Activated T-cell treated with anti-CD3 and anti-CD28 coated beads for 48 hours (primary cell): ENCODE measurements around the gene MTNR1B.

Experiments used
- DNase-seq: peaks from one replicate; pipeline ENCODE4 v3.0.0-alpha.2; 2020; ENCODE audit warnings: low read depth

MTNR1B gene

DNA sequence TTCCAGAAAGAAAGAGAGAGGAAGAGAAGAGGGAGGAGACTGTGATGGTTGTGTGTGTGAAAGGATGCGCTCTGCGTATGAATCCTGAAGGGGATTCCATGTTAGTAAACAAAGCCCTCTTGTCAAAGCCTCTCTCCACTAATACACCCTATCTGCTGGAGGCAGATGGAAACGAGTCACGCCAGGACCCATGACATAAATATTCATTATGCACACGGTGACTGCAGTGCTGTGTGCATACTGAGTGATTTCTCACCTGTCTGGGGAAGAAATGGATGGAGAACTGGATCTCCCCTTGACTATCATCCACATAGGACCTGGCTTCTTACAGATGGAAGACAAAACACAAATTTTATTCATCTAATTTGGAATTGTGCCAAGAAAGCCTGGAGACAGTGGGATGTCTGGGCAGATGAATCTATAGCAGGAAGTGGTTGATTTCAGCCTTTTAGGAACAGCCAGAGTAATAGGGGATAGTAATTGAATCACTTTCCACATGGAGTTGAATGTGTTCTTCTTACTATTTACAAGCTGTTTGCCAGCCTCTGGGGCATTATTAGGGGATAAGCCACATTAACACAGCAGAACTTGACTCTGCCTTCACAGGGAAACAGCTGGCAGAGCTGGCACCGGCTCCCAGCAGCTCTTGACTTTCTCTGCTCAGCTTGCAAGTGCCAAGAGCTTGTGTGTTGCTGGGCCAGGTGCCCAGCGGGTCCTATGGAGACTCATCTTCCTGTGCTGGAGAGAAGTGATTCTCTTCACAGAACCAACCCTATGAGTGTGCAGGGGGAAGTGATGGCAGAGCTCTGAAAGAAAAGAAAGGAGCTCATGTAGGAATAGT, 9.0 kb downstream of the MTNR1B start:
- no peak for DNase-seq

DNA sequence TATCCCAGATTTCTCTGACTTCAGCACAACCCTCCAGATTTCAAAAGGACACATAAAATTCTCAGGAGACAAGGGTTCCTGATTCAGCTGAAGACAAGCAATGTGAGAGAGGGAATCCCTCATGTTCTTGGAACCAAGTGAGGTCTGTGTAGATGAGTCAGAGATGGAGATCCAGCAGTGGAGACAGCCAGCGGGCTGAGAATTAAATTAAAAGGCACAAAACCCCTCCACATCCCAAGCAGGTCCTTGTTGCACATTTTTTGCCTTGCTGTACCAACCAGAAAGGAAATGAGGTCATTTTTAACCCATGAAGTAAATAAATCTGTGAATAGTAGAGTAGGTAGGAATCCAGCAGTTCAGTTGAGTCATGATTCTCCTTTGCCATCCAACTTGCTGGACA, 9.7 kb downstream of the MTNR1B start:
- DNase-seq, result no peak

DNA sequence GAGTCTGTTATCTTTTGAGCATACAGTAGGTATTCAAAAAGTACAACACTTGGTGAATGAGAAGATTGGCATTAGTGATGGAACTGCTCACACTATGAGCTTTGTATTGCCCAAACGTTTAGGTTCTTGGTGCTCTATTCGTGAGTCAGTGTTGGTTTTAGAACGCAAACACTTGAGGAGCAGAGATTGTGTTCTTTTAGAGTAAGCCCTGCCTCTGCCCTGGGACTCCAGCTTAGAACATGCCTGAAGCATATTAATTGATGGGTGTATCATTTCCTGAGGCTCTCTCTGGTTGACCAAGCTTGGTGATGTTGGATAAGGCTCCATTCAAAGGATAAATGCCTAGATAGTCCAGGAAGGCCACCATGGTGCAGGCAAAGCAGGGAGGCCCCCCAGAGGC, 10.9 kb downstream of the MTNR1B start:
- DNase-seq, result no peak

DNA sequence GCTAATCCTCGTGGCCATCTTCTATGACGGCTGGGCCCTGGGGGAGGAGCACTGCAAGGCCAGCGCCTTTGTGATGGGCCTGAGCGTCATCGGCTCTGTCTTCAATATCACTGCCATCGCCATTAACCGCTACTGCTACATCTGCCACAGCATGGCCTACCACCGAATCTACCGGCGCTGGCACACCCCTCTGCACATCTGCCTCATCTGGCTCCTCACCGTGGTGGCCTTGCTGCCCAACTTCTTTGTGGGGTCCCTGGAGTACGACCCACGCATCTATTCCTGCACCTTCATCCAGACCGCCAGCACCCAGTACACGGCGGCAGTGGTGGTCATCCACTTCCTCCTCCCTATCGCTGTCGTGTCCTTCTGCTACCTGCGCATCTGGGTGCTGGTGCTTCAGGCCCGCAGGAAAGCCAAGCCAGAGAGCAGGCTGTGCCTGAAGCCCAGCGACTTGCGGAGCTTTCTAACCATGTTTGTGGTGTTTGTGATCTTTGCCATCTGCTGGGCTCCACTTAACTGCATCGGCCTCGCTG, 12.1 kb downstream of the MTNR1B start:
- DNase-seq, result no peak

DNA sequence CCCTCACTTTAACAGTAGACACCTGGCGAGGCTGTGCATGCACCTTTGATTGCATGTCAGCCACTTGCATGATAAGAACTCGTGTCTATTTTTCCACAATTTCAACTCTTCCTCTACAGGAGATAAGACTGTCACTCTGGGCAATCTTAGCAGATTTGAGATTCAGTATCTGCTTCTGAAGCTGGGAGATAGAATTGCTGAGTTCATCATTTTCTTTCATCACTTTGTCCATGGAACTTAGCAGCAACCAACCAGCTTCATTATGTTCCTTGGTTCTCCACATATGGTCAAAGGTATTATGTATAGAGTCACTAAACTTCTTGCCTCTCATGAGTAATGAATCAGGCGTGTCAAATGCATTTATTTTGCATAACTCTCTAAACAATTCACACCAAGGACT, 17.1 kb downstream of the MTNR1B start:
- no peak for DNase-seq

DNA sequence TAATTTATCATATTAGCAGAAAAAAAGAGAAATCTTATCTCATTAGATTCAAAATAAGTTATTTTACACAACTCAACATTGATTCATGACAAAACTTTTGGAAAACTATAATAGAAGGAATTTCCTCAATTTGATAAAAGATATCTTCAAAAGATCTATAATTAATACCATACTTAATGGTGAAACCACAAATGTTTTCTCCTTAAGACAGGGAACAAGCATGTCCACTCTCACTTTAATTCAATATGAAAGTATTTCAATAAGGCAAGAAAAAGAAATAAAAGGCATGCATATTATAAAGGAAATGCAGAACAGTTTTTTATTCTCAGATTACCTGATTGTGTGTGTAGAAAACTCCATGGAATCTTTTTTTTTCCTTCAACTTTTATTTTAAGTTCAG, 23.6 kb downstream of the MTNR1B start:
- DNase-seq, result no peak

DNA sequence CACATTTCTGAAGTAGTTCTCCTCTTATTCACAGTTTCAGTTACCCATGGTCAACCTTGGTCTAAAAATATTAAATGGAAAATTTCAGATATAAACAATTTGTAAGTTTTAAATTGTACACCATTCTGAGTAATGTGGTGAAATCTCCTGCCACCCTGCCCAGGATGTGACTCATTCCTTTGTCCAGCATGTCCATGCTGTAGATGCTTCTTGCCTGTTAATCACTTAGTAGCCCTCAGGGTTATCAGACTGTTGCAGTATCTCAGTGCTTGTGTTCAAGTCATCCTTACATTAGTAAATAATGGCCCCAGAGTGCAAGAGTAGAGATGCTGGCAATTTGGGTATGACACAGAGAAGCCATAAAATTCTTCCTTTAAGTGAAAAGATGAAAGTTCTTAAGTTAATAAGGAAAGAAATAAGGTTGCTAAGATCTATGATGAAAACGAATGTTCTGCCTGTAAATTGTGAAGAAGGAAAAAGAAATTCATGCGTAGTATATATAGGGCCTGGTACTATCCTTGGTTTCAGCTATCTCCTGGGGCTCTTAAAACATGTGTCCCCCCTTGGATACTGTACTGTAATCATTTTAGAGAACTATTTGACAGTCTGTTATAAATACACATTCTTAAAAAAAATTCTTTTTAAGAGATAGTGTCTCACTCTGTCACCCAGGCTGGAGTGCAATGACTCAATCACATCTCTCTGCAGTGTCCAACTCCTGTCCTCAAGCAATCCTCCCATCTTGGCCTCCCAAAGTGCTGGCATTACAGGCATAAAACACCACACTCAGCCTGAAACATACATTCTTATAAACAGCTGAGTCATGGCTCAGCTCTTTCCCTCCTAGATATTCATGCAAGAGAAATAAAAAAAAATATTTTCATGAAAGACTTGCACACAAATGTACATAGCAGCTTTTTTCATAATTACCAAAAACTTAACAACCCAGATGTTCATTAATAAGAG, 31.3 kb downstream of the MTNR1B start:
- no peak for DNase-seq

DNA sequence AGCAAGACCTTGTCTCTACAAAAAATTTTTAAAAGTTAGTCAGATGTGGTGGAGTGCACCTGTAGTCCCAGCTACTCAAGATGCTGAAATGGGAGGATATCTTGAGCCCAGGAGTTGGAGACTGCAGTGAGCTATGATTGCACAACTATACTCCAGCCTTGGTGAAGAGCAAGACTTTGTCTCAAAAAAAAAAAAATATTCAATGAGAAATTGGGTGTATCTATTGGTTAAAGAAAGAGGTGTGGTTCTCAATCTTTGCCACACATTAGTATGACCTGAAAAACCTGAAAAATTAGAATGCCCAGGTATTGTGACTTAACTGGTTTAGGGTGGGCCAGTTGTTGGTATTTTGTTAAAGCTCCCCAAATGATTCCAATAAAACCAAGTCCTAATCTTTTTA, 32.4 kb downstream of the MTNR1B start:
- no peak for DNase-seq

DNA sequence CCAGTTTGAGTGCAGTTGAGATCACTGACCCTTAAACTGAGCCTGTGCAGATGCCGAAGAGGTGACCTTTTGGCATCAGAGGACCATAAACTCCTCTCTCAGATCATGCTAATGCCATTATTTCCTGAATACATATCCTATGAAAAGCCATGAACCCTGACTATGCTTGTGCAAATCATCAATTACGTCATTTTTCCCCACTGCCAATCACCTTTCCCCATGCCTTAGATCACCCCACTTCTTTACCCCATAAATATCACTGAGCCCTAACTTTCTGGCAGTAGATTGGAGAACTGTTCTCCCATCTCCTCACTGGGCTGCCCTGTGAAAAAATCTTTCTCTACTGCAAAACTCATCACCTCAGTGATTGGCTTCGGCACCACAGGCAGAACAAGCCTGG, 32.9 kb downstream of the MTNR1B start:
- no peak for DNase-seq

DNA sequence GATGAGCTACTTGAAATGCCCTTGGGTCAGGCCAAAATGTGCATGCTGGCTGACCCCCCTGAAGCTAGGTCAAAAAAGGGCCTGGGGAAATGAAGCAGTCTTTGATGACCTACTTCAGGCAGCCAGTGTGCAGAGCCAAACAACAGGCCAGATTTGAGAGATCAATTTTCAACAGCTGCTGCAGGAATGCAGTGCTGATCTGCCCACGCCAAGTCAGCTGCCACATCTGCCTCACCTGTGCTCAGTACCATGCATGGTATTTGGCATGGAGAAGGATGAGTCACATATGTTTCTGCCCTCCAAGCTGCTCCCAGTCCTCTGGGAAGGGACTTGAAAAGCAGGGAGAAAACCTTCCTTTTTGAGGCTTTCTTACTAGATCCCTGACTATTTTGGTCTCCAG, 35.8 kb downstream of the MTNR1B start:
- DNase-seq, result no peak

DNA sequence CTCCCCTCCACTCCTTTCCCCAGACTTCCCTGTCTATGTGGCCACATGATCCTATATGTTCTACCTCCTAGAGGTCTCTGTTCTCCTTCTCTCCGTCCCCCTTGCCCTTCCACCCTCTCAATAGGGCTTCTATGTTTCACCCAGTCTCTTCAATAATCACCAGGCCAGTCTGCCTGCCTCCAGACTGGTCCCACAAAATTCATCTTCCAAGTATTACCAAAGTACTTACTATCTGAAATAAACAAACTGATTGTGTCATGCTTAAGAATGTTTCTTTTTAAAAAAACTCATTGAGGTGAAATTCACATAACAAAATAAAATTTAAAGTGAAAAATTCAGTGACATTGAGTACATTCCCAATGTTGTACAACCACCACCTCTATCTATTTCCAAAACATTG, 44.2 kb downstream of the MTNR1B start:
- no peak for DNase-seq

DNA sequence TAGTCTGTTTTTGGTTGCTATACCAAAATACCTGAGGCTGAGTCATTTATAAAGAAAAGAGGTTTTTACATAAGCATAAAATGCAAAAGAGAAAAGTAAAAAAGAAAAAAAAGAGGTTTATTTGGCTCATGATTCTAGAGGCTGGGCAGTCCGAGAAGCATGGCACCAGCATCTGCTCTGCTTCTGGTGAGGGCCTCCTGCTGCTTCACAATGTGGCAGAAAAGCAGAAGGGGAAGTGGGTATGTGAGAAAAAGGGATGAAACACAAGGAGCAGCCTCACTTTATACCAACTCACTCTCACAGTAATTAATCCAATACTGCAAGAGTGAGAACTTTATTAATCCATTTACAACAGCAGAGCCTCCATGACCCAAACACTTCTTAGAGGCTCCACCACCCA, 47.1 kb downstream of the MTNR1B start:
- DNase-seq, result no peak

DNA sequence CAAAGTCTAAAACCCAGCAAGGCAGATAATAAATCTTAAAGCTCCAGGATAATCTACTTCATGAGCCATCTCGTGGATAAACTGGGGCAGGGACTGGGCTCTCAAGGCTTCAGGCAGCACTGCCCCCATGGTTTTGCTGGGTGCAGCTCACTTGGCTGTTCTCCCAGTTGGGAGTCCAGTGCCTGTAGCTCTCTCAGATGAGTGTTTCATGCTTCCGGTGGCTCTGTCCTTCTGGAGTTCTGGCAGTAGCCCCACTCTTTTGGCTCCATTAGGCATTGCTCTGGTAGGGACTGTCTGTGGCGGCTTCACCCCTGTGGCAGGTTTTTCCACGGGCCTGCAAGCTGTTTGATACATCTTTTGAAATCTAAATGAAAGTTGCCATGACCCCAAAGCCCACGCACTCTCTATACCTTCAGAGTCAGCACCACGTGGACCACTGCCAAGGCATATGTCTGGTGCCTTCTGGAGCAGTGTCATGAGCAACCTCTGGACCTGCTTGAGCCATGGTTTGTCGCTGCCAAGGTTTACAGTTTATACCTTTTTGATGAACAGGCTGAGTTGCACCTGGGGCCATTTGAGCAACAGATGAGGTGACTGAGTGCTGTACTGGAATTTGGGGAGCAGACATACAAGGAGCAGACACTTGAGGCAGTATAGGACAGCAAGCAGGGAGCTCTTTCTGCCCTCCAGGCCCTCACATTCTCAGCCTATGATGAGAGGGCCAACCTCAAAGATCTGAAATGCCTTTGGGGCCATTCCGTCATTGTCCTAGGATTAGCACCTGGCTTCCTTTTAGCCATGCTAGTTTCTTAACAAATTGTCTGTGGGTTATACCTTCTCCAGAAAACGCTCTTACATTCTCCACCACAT, 48.6 kb downstream of the MTNR1B start:
- DNase-seq, result no peak

DNA sequence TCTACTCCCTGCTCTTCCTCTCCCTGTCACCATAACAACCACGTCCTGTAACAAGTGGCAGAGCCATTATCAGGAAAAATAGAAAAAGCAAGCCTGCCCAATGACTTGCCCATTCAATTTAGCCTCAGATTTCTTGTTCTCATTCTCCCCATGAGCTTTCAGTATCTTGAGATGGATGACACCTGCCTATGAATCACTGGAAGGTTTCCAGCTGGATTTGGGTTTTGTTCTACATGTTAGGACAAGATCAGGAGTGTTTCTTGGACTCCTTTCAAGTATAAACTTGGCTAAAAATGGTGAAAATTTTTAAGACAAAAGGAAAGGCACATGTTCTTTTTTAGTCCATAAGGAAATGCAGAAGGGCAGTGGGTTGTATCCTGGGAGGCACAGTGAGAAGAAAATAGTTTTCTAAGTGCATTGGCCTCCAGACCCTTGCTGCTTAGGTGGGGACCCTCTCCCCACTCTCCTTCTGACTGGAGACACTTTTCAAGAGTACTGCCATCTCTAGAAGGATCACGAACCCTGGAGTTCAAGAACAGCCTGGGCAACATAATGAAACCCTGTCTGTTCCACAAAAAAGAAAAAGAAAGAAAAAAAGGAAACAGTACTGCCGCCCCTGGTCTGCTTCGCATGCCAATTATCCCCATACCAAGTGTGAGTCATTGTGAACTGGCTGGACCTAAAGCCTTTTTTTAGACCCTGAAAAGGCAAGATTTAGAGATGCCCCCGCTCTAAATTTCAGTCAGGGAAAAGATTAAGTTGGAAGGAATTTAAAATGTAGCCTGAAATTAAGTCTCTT, 51.0 kb downstream of the MTNR1B start:
- DNase-seq, result no peak

DNA sequence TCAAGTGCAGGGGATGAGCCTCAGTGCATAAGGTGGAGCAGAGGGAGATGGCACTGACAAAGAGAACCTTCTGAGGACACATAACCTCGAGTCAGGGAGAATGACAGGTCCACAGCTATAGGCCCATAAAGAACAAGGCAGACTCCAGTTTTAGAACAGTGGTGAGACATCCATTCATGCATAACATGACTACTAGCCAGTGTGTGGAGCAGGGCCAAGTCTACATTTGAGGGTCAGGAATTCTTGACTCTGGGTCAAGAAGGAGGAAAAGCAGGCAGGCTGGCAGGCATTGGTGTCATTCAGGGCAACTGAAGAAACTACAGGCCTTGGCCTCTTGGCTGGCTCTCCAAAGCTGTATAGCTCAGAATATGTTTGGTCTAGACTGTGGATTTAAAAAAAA, 54.9 kb downstream of the MTNR1B start:
- DNase-seq, result no peak

DNA sequence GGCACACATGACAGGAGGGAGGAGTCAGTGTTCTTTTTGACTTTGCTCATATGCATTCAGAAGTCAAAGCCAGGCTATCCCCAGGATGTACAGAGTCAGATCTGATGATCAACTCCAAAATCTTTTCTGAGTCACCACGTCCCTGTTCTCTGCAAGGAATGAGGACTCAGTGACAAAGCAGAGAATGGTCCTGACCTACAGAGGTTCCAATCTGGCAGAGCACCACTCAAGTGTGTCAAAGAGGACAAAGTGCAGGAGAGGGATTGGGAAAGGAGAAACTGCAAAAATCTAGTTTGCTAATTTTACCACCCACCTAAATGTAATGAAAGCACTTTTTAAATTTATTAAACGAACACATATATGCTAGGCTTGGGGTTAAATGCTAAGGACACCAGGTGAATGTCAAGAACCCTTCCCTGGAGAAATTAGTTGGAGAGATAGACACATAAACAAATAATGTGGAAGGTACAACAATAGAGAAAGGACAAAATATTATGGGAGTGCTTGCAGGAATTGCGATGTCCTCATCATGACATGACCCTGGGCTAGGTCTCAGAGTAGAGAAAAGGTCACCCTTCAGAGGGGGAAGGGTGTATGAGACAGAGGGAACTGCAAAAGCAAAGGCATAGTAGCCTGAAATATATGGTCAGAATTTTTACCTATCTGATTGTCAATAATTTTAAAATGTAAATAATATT, 56.3 kb downstream of the MTNR1B start:
- DNase-seq, result no peak

DNA sequence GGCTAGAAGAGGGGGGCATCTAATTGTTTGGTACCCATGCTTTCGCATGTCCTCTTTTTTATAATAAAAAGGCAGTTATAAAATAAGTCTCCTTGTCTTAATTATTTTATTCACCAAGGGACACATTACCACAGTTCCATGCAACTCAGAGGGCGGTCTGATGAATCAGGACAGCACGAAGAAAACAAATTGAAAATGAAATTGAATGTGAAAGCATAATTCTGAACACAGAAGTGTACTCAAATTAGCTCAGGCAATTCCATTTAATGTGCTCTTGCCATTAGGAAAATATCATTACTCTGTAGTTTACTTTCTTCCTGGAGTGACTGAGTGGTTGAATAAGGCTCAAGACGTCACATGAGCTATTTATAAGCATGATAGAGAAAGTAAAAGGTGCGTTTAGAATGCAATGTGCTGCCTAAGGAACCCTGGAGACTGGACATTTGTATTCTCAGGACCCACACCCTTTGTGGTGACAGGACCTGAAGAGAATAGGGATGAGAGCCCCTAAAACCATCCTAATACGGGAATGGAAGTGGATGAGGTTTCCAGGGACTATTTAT, 59.6 kb downstream of the MTNR1B start:
- DNase-seq, result no peak

DNA sequence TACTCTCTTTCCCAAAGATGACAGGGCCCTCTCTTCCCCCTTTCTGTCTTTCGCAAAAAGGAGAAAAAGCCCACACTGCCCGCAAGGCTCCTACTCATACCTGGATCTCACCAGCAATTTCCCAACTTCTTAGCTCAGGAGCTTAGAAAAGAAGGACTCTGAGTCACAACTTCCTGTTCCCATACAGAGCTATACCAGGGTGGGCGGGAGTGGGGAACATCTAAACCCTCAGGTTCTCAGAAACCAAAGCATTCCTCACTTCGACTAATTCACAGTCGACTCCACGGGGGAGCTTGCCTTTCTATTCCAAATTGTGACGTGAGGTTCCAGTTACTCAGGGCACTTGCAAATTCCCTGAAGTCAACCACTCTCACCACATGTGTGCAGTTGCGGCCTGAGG, 61.9 kb downstream of the MTNR1B start:
- DNase-seq, result no peak
